Neural crest cell (in vitro differentiated cells): Measurements from ENCODE around the gene ATRNL1. TPM values are rescaled to one million over a fixed set of nuclear protein-coding genes. Genes with fewer than 3 reads are reported as not detected.

Source experiments
- DNase-seq: peaks from one replicate; pipeline ENCODE4 v3.0.0; 2021; ENCODE audit warnings: low read depth, mixed read lengths, low spot score
- H3K27ac Mint-ChIP-seq: one replicate; pipeline ENCODE4 v1.8.0; 2021; ENCODE audit warnings: mild to moderate bottlenecking, mixed read lengths; ENCODE audit not compliant: unreplicated experiment
- H3K27me3 Mint-ChIP-seq: 2 replicates; pipeline ENCODE4 v1.8.0; 2021; ENCODE audit warnings: low read depth, mild to moderate bottlenecking, mixed read lengths
- H3K36me3 Mint-ChIP-seq: 2 replicates; pipeline ENCODE4 v1.8.0; 2021; ENCODE audit warnings: low read depth, mild to moderate bottlenecking, mixed read lengths
- H3K4me1 Mint-ChIP-seq: 2 replicates; pipeline ENCODE4 v1.8.0; 2021; ENCODE audit warnings: mixed read lengths
- H3K4me3 Mint-ChIP-seq: one replicate; pipeline ENCODE4 v1.8.0; 2021; ENCODE audit warnings: mild to moderate bottlenecking, mixed read lengths
- H3K9me3 Mint-ChIP-seq: 2 replicates; pipeline ENCODE4 v1.8.0; 2021; ENCODE audit warnings: mixed read lengths
- total RNA-seq: library from RNA; stranded (reverse); gene quantifications from 2 replicates; pipeline ENCODE4 v1.2.1, GENCODE V29; 2021
- TF ChIP-seq, protein P1 (sequence below): fragments of 200-600 bp; sonication (generic); conservative IDR thresholded peaks from 2 replicates; pipeline ENCODE4 v1.5.0; 2021; ENCODE audit warnings: antibody characterized with exemption, mild to moderate bottlenecking

The ATRNL1 gene
- total RNA-seq, 1 donor from 2014 or later = 46.9 TPM

DNA sequence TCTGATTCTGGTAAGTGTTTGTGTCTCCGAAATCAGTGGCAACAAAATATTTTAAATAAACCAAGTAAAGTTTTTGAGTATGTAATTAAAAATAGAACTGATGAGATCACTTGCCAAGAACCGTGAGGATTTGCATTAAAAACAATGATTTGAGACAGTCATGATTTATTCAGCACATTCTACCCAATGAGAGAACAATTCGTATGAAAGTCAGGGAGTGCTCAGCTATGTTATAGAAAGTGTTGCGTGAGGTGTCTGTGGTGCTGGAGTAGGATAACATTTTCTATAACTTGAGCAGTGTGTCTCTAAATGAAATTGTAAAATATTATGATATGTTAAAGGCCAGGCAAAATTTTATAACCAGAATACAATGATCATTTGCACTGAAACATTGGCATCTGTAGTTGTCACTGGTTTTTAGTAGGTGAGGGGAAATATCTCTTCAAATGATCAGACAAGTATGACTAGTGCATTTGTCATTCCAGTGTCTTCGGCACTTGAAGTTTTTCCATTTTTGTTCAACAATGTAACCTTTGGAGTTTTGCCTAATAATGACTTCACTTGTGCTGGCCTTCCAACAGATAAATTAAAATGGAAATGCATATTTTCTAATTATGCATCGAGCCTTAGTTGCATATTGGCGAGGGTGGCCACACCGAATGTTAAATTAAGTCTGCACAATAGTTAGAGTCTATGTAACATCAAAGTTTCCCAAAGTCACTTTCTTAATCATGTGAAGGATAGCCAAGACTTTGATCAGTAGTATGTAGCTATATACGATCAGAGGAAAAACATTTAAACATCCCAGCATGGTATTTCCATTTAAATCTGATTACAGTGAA lies 844.0 kb downstream of the ATRNL1 start:
- Mint-ChIP-seq H3K27ac (no peak overlapping the region), H3K4me1 (no peaks in the 10 kb centered on the region), H3K36me3 (no peaks in the 10 kb centered on the region), H3K27me3 (no peaks in the 10 kb centered on the region), H3K9me3 (no peaks in the 10 kb centered on the region), H3K4me3 (no peak overlapping the region)
- TF ChIP-seq, protein P1, sequence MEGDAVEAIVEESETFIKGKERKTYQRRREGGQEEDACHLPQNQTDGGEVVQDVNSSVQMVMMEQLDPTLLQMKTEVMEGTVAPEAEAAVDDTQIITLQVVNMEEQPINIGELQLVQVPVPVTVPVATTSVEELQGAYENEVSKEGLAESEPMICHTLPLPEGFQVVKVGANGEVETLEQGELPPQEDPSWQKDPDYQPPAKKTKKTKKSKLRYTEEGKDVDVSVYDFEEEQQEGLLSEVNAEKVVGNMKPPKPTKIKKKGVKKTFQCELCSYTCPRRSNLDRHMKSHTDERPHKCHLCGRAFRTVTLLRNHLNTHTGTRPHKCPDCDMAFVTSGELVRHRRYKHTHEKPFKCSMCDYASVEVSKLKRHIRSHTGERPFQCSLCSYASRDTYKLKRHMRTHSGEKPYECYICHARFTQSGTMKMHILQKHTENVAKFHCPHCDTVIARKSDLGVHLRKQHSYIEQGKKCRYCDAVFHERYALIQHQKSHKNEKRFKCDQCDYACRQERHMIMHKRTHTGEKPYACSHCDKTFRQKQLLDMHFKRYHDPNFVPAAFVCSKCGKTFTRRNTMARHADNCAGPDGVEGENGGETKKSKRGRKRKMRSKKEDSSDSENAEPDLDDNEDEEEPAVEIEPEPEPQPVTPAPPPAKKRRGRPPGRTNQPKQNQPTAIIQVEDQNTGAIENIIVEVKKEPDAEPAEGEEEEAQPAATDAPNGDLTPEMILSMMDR = no peak
- no peak for DNase-seq

DNA sequence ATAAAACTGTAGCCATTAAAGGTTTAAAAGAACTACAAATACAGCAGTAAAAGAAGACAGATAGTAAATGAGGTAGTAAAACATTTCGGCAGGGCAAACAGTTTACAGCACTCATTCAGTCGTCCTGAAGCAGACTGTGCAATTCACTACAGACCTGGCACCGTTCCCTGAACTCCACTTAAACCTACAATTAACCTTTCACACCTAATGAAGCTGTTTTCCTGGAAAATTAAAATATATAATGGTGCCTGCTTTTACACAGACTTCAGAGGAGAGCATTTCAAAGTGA lies 844.5 kb downstream of the ATRNL1 start:
- no peak overlapping the region for H3K27ac Mint-ChIP-seq
- H3K4me1 Mint-ChIP-seq = no peaks in the 10 kb centered on the region
- H3K36me3 Mint-ChIP-seq = no peaks in the 10 kb centered on the region
- DNase-seq = no peak
- no peaks in the 10 kb centered on the region for H3K27me3 Mint-ChIP-seq
- no peaks in the 10 kb centered on the region for H3K9me3 Mint-ChIP-seq
- TF ChIP-seq, protein P1 = no peak
- H3K4me3 Mint-ChIP-seq = no peak overlapping the region

DNA sequence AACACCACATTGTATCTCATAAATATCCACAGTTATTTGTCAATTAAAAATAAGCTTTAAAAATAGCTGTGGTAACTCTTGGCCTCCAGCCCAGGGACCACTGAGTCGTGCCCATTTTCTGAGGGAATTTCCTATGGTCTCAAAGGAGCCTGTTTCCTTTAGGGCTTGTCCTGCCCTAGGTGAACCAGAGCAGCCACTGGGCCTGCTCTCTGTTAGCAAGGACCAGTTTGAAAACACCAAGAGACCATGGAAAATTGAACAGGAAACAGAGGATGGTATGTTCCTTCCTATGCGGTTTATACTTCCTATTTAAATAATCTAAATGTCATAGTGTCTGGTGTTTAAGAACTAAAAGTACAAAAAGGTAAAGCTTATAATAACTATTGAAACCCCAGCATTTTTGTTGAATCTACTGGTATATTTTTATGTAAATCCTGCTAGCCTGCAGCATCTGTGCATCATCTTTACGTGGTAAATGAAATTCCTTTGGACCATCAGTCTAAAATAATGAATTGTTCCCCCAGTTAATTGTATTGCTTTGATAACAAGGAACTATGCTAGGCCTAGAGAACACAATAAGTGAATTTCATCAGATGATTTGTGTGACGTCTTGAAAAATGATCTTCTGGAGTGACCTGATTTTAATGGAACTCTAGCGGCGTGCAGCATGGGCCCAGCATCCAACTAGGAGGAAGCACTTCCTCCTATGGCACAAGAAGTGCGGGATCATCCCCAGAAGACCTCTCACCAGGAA lies 846.1 kb downstream of the ATRNL1 start:
- H3K36me3 Mint-ChIP-seq = no peaks in the 10 kb centered on the region
- TF ChIP-seq, protein P1 = no peak
- H3K27ac Mint-ChIP-seq = peak overlapping the region; percentile 22
- H3K4me1 Mint-ChIP-seq = no peaks in the 10 kb centered on the region
- no peak overlapping the region for H3K4me3 Mint-ChIP-seq
- DNase-seq = no peak
- H3K9me3 Mint-ChIP-seq = no peaks in the 10 kb centered on the region
- H3K27me3 Mint-ChIP-seq = no peaks in the 10 kb centered on the region

DNA sequence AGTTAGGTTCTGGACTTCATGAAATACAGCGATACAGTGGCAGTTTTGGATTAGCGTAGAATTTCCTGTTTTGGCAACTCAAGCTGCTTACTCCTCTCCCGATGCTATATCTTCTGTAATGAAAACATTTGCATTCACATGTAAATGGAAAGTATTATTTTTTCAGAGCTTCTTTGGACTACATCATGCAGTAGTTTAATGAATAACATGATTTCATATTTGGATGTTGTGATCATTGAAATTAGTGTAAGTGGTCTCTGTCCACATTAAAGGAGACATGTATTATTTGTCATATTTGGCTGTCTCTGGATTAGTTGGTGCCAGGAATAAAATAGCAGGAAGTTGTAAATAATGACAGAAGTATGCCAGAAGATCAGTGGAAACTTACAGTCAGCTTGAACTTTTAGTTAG lies 848.2 kb downstream of the ATRNL1 start:
- TF ChIP-seq, protein P1 = no peak
- Mint-ChIP-seq H3K36me3 (no peaks in the 10 kb centered on the region), H3K4me3 (no peak overlapping the region), H3K27ac (no peak overlapping the region), H3K4me1 (no peaks in the 10 kb centered on the region), H3K9me3 (no peaks in the 10 kb centered on the region), H3K27me3 (no peaks in the 10 kb centered on the region)
- DNase-seq = no peak

DNA sequence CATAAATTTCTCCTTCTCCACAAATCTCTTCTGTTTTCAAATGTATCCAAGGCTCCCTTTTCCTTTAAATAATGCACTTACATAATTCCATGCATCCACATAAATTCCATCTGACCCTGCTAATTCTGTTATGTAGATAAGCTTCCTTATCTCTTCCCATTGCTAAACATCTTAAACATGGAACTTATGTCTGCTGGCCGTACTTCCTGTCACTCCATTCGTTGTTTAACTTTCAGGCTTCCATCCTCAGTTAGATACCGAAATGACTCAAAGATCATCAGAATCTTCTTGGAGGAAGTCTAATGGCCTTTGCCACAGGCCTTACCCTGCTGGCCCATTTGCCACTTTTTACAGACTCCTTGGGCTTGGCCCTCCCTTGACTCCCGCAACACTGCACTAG lies 848.9 kb downstream of the ATRNL1 start:
- H3K27me3 Mint-ChIP-seq = no peaks in the 10 kb centered on the region
- DNase-seq = no peak
- H3K27ac Mint-ChIP-seq = no peak overlapping the region
- no peaks in the 10 kb centered on the region for H3K4me1 Mint-ChIP-seq
- no peaks in the 10 kb centered on the region for H3K36me3 Mint-ChIP-seq
- no peaks in the 10 kb centered on the region for H3K9me3 Mint-ChIP-seq
- TF ChIP-seq, protein P1 = no peak
- no peak overlapping the region for H3K4me3 Mint-ChIP-seq
